SU-DHL-6 (cell line): ENCODE measurements around the gene FGFRL1.

Experiments used
- CTCF ChIP-seq: fragments of 200-600 bp; sonication (generic); IDR thresholded peaks from one replicate; pipeline ENCODE4 v1.5.1; 2017; ENCODE audit warnings: antibody characterized with exemption, mild to moderate bottlenecking, low read length, moderate library complexity; ENCODE audit not compliant: insufficient read depth, poor library complexity, severe bottlenecking
- EZH2phosphoT487 ChIP-seq: fragments of 200-600 bp; sonication (generic), shearing (Covaris generic); conservative IDR thresholded peaks from 2 replicates; pipeline ENCODE4 v1.6.1; 2018; ENCODE audit warnings: mild to moderate bottlenecking, antibody characterized with exemption, low read length, moderate library complexity, mixed read lengths

GRCh38 chr4:1023895-1024740, 12.7 kb downstream of the FGFRL1 start:
- TF ChIP-seq CTCF (no peak), EZH2phosphoT487 (no peak)
